ENCODE data around the gene COLQ.

DNA sequence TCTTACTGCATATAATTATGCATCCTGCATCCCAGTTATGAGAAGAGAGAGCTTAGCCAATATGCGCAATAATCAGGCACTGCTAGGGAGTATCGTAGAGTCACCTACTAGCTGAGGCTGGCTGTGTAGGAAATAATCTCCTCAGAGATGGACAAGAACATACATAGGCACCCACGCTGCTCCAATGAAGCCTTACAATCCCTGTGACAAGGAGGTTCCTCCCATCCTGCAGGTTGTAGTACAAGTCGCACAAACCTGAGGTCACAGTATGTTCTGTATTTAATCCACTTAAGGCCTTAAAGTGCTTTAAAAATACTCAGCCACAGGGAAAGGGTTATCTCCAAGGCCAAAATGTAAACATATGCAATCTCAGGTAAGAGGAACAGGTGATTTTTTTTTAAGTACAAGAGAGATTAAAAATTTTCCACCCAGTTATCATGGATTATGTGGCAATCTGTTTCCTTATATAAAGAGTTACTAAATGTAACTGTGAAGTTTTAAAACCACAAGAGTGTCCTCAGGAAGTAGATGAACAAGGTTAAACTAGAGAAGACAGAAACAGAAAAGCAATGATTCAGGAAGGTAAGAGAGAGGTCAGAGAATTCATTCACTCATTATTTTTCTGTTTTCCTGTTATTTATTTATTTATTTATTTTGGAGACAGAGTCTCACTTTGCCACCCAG lies 7.5 kb upstream of the COLQ start:
- no peak for TF ChIP-seq SNAI2 (CRISPR knock-in tag; IDR thresholded peaks at IDR 0.05)
- TF ChIP-seq ZFP3 (CRISPR knock-in tag; IDR thresholded peaks at IDR 0.05), result no peak
- no peak for TF ChIP-seq ZNF70 (CRISPR knock-in tag; IDR thresholded peaks at IDR 0.05)
